MM.1S (cell line): ENCODE results near the gene RFTN1.
"Not testable (repeated sequence)": the region's sequence is repeated elsewhere in the genome, so short reads cannot be mapped to it uniquely, and the experiment has no call there.

Source experiments
- EZH2 ChIP-seq: fragments of 300-600 bp; sonication (generic); optimal IDR thresholded peaks from 2 replicates; pipeline ENCODE3; 2017; ENCODE audit warnings: low read depth, mild to moderate bottlenecking, antibody characterized with exemption, low read length, mixed read lengths
- TF ChIP-seq, protein P1 (sequence below): fragments of 300-600 bp; sonication (generic); IDR thresholded peaks from 2 replicates; pipeline ENCODE4 v1.5.1; 2016; ENCODE audit warnings: antibody characterized with exemption, low read length, mixed read lengths

- TF ChIP-seq EZH2: not testable (repeated sequence)
- TF ChIP-seq, protein P1, sequence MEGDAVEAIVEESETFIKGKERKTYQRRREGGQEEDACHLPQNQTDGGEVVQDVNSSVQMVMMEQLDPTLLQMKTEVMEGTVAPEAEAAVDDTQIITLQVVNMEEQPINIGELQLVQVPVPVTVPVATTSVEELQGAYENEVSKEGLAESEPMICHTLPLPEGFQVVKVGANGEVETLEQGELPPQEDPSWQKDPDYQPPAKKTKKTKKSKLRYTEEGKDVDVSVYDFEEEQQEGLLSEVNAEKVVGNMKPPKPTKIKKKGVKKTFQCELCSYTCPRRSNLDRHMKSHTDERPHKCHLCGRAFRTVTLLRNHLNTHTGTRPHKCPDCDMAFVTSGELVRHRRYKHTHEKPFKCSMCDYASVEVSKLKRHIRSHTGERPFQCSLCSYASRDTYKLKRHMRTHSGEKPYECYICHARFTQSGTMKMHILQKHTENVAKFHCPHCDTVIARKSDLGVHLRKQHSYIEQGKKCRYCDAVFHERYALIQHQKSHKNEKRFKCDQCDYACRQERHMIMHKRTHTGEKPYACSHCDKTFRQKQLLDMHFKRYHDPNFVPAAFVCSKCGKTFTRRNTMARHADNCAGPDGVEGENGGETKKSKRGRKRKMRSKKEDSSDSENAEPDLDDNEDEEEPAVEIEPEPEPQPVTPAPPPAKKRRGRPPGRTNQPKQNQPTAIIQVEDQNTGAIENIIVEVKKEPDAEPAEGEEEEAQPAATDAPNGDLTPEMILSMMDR: not testable (repeated sequence)
Measured at GRCh38 chr3:16310486-16310885, 203.0 kb downstream of the RFTN1 start.
